ENCODE results near the gene ATG7. TPM values are rescaled to one million over a fixed set of nuclear protein-coding genes. Genes with fewer than 3 reads are reported as not detected.

ATG7 gene
- total RNA-seq, 1 donor from 2014 or later, result 48.5 TPM

- Histone ChIP-seq H3K36me3 (no peaks in the 10 kb centered on the region), H3K4me1 (peaks cover 2 to 36% of the 10 kb centered on the region in 2 donors), H3K27me3 (no peaks in the 10 kb centered on the region), H3K4me3 (no peak overlapping the region), H3K27ac (peak overlapping the region in 1 of 2 donors; percentile 13), H3K9me3 (no peaks in the 10 kb centered on the region)
- intact Hi-C loops (cut with DNase I), result loop anchor here (5.0 kb wide), 3 partner anchors 81 to 216 kb away; no protein-coding TSS in a partner anchor
- TF ChIP-seq CTCF (IDR thresholded peaks at IDR 0.05), result no peak
- no peak for DNase-seq (ENCODE audit: low spot score in 2 of 2)
Observed at GRCh38 chr3:11386465-11387113, 114.4 kb downstream of the ATG7 start.

- intact Hi-C loops (cut with DNase I), result loop anchor here (5.0 kb wide), 3 partner anchors 78 to 213 kb away; no protein-coding TSS in a partner anchor
- DNase-seq (ENCODE audit: low spot score in 2 of 2), result no peak
- peaks cover 2 to 37% of the 10 kb centered on the region in 2 donors for H3K4me1 ChIP-seq
Observed at GRCh38 chr3:11389386-11390268, 117.4 kb downstream of the ATG7 start.

DNA sequence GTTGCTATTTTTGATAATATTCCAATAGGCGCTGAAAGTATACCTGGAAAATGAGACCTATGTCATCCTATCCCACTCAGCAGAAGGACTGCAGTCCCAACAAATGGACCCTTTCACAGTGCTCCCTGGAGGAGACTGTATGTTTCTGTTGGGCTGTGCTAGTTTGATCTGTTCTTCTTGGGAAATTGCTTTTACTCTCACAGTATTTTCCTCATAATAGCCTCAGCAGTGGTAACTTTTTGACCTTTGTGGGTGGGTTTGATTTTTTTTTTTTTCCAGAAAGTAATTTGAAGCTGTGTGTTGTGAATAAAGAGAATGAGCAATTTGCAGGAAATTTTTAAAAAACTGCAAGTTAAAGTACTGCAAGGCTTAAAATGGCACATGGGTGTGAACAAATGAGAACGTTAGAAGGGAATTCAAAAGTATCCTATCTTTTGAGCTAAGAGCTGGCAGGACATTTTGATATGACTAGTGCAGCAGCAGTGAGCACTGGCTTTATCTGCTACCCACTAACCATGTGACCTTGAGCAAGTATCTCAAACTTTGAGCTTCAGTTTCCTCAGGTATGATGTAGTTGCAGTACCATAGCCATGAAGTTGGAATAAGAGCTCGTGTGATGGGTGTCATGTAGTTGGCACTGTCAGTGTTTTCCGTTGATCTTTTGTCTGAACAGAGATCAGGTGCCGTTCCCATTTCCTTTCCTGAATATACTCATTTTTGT, 118.4 kb downstream of the ATG7 start:
- intact Hi-C loops (cut with DNase I), result no loop called here
- H3K27ac ChIP-seq, result peak overlapping the region; percentile 39 to 47
- no peaks in the 10 kb centered on the region for H3K9me3 ChIP-seq
- no peaks in the 10 kb centered on the region for H3K27me3 ChIP-seq
- no peak for TF ChIP-seq CTCF (IDR thresholded peaks at IDR 0.05)
- H3K36me3 ChIP-seq, result no peaks in the 10 kb centered on the region
- DNase-seq (ENCODE audit: low spot score in 2 of 2), result no peak
- no peak overlapping the region for H3K4me3 ChIP-seq
- peaks cover 2 to 36% of the 10 kb centered on the region in 2 donors for H3K4me1 ChIP-seq

More at GRCh38 chr3:11389386-11390268, 117.4 kb downstream of the ATG7 start:
- TF ChIP-seq CTCF (IDR thresholded peaks at IDR 0.05), result no peak
- peak overlapping the region; percentile 1 to 47 for H3K27ac ChIP-seq
- H3K4me3 ChIP-seq, result no peak overlapping the region
- no peaks in the 10 kb centered on the region for H3K9me3 ChIP-seq
- no peaks in the 10 kb centered on the region for H3K27me3 ChIP-seq
- H3K36me3 ChIP-seq, result no peaks in the 10 kb centered on the region

DNA sequence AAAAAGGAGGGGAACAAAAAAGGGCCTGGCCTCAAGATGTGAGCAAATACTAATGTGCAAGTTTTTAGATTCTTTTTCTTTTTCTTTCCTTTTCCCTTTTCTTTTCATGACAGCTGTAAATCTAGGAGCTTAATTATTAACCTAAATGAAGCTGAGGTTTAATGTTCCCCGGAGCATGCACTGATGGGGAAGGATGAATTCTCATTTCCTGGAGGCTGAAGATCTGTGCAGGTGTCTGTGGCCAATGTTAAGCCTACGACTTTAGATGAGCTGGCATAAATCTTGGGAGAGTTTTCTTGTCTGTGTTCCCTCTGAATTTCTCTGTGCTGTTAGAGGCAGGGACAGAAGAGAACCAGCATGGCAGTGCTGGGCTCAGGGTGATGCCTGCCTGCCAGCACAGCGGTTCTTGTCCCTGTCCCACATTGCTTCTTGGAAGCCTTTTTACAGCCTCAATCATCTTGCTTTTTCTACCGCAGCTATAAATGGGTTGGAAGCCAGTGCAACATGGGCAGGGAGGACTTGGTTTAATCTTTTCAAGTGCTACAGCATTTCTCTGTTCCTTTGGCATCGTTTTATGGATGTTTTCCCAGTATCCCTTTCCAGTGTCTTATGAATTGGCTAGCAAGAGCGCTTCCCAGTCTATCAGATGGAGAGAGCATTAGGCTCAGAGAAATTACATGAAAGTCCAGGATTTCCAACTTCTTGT, 119.1 kb downstream of the ATG7 start:
- peak overlapping the region; percentile 39 to 47 for H3K27ac ChIP-seq
- no peak for DNase-seq (ENCODE audit: low spot score in 2 of 2)
- H3K9me3 ChIP-seq, result no peaks in the 10 kb centered on the region
- no peaks in the 10 kb centered on the region for H3K27me3 ChIP-seq
- TF ChIP-seq CTCF (IDR thresholded peaks at IDR 0.05), result no peak
- peaks cover 2 to 29% of the 10 kb centered on the region in 2 donors for H3K4me1 ChIP-seq
- H3K36me3 ChIP-seq, result no peaks in the 10 kb centered on the region
- intact Hi-C loops (cut with DNase I), result no loop called here
- H3K4me3 ChIP-seq, result no peak overlapping the region

All from ascending aorta (tissue), 2 donors.